ENCODE data around the gene ITPR3.

The ITPR3 gene

GRCh38 chr6:33740794-33741193 lies 119.7 kb downstream of the ITPR3 start:
- DNase-seq, result no peak

- DNase-seq, result no peak
Observed at GRCh38 chr6:33742092-33742491, 121.0 kb downstream of the ITPR3 start.

GRCh38 chr6:33742837-33743236 lies 121.7 kb downstream of the ITPR3 start:
- no peak for DNase-seq

- DNase-seq, result peak; percentile 29 to 63
Observed at GRCh38 chr6:33744001-33744848, 123.1 kb downstream of the ITPR3 start.

GRCh38 chr6:33744895-33745546 lies 123.9 kb downstream of the ITPR3 start:
- no peak for DNase-seq

- no peak for DNase-seq
Observed at GRCh38 chr6:33745548-33745947, 124.4 kb downstream of the ITPR3 start.

All from bone marrow (tissue), 2 donors.